Ramos (cell line): ENCODE data around the gene CRABP2.

Experiments used
- in situ Hi-C: fragments of 300-500 bp; cut with MboI; formaldehyde crosslinking; loops from one replicate; pipeline ENCODE4 v1.14.3; 2022; ENCODE audit warnings: low sequenced_read_pairs; ENCODE audit not compliant: unreplicated experiment

Gene CRABP2

GRCh38 chr1:156743367-156744302, 38.3 kb upstream of the CRABP2 start:
- in situ Hi-C loops: no loop called here

GRCh38 chr1:156742801-156743200, 37.4 kb upstream of the CRABP2 start:
- in situ Hi-C loops: no loop called here

- in situ Hi-C loops: no loop called here
Observed at GRCh38 chr1:156742017-156742416, 36.6 kb upstream of the CRABP2 start.

- in situ Hi-C loops: no loop called here
Observed at GRCh38 chr1:156741481-156741983, 36.1 kb upstream of the CRABP2 start.

GRCh38 chr1:156740741-156741480, 35.5 kb upstream of the CRABP2 start, which contains the start of gene MRPL24:
MRPL24 (minus strand) TSS chr1:156741088; CDS start chr1:156738704, 2,384 bp downstream.
- in situ Hi-C loops: no loop called here

GRCh38 chr1:156740237-156740740, 34.9 kb upstream of the CRABP2 start:
- in situ Hi-C loops: no loop called here

- in situ Hi-C loops: no loop called here
Observed at GRCh38 chr1:156738916-156739315, 33.5 kb upstream of the CRABP2 start.

- in situ Hi-C loops: no loop called here
Observed at GRCh38 chr1:156738407-156738806, 33.0 kb upstream of the CRABP2 start.

GRCh38 chr1:156733989-156734584, 28.7 kb upstream of the CRABP2 start:
- in situ Hi-C loops: no loop called here

GRCh38 chr1:156728599-156729462, 23.4 kb upstream of the CRABP2 start, which contains the start of gene ISG20L2:
ISG20L2 (minus strand) TSS chr1:156728766; CDS start chr1:156727652, 1,114 bp downstream.
- in situ Hi-C loops: no loop called here

- in situ Hi-C loops: no loop called here
Observed at GRCh38 chr1:156727926-156728598, 22.7 kb upstream of the CRABP2 start, which contains the start of gene METTL25B. METTL25B (plus strand) TSS chr1:156728469; CDS start chr1:156729105, 636 bp downstream.

GRCh38 chr1:156727492-156727891, 22.1 kb upstream of the CRABP2 start:
- in situ Hi-C loops: no loop called here

GRCh38 chr1:156726549-156727226, 21.3 kb upstream of the CRABP2 start:
- in situ Hi-C loops: no loop called here

- in situ Hi-C loops: no loop called here
Observed at GRCh38 chr1:156725683-156726280, 20.4 kb upstream of the CRABP2 start.

GRCh38 chr1:156721535-156721934, 16.2 kb upstream of the CRABP2 start:
- in situ Hi-C loops: no loop called here

GRCh38 chr1:156721131-156721530, 15.7 kb upstream of the CRABP2 start:
- in situ Hi-C loops: no loop called here

- in situ Hi-C loops: no loop called here
Observed at GRCh38 chr1:156717351-156717750, 12.0 kb upstream of the CRABP2 start.

GRCh38 chr1:156714830-156715229, 9.4 kb upstream of the CRABP2 start:
- in situ Hi-C loops: no loop called here
